Measurements from ENCODE around the gene AFMID.

- TF ChIP-seq CTCF (IDR thresholded peaks at IDR 0.05; ENCODE audit: insufficient read depth, low read length, poor library complexity, severe bottlenecking) (no peak), EZH2phosphoT487 (conservative IDR thresholded peaks at IDR 0.05; ENCODE audit: low read length) (no peak)
Measured at GRCh38 chr17:78146471-78146869, 40.7 kb upstream of the AFMID start.
